ENCODE data around the gene PLCB1.

Gene PLCB1

DNA sequence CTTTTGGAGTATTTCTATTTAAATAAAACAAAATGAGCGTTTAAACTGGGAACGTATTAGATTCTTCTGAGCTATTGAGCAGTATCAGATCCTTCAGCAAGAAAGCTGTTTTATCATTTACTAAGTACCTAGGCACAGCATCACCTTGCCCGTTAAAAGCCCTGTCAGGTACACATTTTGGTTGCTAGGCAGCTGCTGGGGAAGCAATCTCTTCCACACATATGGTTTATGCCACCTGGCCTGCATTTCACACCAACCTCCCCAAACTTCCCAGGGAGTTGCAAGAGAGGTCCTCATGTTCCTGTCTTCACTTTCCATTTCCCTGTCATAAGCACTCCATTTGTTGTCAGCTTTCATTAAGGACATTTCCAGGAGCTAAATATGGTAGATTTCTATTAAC, 400.1 kb downstream of the PLCB1 start:
- no peak overlapping the region for H3K4me3 ChIP-seq (ENCODE audit: low read length)
- H3K36me3 ChIP-seq (ENCODE audit: control insufficient read depth, low read length): no peaks in the 10 kb centered on the region
- H3K79me2 ChIP-seq (ENCODE audit: control insufficient read depth, low read length): no peaks in the 10 kb centered on the region
- TF ChIP-seq, protein P1, sequence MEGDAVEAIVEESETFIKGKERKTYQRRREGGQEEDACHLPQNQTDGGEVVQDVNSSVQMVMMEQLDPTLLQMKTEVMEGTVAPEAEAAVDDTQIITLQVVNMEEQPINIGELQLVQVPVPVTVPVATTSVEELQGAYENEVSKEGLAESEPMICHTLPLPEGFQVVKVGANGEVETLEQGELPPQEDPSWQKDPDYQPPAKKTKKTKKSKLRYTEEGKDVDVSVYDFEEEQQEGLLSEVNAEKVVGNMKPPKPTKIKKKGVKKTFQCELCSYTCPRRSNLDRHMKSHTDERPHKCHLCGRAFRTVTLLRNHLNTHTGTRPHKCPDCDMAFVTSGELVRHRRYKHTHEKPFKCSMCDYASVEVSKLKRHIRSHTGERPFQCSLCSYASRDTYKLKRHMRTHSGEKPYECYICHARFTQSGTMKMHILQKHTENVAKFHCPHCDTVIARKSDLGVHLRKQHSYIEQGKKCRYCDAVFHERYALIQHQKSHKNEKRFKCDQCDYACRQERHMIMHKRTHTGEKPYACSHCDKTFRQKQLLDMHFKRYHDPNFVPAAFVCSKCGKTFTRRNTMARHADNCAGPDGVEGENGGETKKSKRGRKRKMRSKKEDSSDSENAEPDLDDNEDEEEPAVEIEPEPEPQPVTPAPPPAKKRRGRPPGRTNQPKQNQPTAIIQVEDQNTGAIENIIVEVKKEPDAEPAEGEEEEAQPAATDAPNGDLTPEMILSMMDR (IDR thresholded peaks at IDR 0.05; ENCODE audit: low read depth, low read length, poor library complexity, severe bottlenecking): no peak
- TF ChIP-seq EZH2phosphoT487 (IDR thresholded peaks at IDR 0.05; ENCODE audit: borderline replicate concordance, low read length): no peak
- H3K27ac ChIP-seq (ENCODE audit: low read depth, low read length): no peak overlapping the region
- H3K27me3 ChIP-seq (ENCODE audit: control insufficient read depth, low read length): no peaks in the 10 kb centered on the region
- peaks cover 5% of the 10 kb centered on the region; the same call in 1 of the 2 replicates for H3K4me1 ChIP-seq (ENCODE audit: control insufficient read depth, low read length)
- no peaks in the 10 kb centered on the region for H3K9me3 ChIP-seq (ENCODE audit: control insufficient read depth, insufficient read depth, low read length)
- H4K20me1 ChIP-seq (ENCODE audit: control insufficient read depth, insufficient read depth, low read depth, low read length): no peaks in the 10 kb centered on the region
- H3K9me2 ChIP-seq (replicated peaks; ENCODE audit: control insufficient read depth, low read length): no peaks in the 10 kb centered on the region
- H3K4me2 ChIP-seq (ENCODE audit: low read length): no peak overlapping the region
- H3F3A ChIP-seq (ENCODE audit: control insufficient read depth, insufficient read depth): no peaks in the 10 kb centered on the region

DNA sequence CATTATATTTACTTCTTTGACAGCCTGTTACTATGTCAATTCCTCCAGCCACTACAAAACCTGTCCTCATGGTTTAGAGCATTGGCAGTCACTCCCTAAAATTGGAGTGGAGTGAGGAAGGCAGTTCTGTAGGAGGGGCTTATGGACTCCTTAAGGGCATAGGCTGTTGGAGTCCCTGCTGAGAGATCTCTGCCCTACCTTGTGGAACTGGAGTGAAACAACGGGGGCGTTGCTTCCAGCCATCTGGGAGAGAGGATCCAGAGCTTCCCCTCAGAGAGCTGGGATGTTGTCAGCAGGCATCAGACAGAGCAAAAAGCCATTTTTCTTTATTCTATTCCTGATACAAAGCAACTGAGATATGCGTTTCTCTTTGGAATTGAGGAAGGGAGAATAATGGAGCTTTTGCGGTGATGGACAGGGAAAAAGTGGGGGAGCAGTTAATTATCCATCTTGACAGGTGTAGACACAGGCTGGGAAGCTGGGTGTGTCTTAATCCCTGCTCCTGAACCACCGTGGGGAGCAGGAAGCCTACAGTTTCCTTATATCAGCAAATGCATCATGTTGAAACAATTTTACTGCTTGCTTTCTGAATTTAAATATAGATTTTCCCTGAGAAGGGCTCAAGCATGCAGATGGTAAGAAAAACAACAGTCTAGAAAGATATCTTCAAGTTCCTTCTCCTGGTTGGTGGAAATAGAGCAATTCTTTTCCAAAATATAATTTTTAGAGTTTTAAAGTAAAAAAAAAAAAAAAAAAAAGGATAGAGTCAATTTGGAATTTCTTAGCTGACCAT, 402.5 kb downstream of the PLCB1 start:
- Histone ChIP-seq H3K27ac (ENCODE audit: low read depth, low read length) (no peak overlapping the region), H3K9me2 (replicated peaks; ENCODE audit: control insufficient read depth, low read length) (no peaks in the 10 kb centered on the region), H3K4me2 (ENCODE audit: low read length) (no peak overlapping the region), H3K27me3 (ENCODE audit: control insufficient read depth, low read length) (no peaks in the 10 kb centered on the region), H3K9me3 (ENCODE audit: control insufficient read depth, insufficient read depth, low read length) (no peaks in the 10 kb centered on the region), H3K79me2 (ENCODE audit: control insufficient read depth, low read length) (no peaks in the 10 kb centered on the region), H3F3A (ENCODE audit: control insufficient read depth, insufficient read depth) (no peaks in the 10 kb centered on the region), H3K4me3 (ENCODE audit: low read length) (no peak overlapping the region), H4K20me1 (ENCODE audit: control insufficient read depth, insufficient read depth, low read depth, low read length) (no peaks in the 10 kb centered on the region), H3K4me1 (ENCODE audit: control insufficient read depth, low read length) (no peaks in the 10 kb centered on the region), H3K36me3 (ENCODE audit: control insufficient read depth, low read length) (no peaks in the 10 kb centered on the region)
- TF ChIP-seq EZH2phosphoT487 (IDR thresholded peaks at IDR 0.05; ENCODE audit: borderline replicate concordance, low read length): no peak
- TF ChIP-seq, protein P1 (IDR thresholded peaks at IDR 0.05; ENCODE audit: low read depth, low read length, poor library complexity, severe bottlenecking): no peak

DNA sequence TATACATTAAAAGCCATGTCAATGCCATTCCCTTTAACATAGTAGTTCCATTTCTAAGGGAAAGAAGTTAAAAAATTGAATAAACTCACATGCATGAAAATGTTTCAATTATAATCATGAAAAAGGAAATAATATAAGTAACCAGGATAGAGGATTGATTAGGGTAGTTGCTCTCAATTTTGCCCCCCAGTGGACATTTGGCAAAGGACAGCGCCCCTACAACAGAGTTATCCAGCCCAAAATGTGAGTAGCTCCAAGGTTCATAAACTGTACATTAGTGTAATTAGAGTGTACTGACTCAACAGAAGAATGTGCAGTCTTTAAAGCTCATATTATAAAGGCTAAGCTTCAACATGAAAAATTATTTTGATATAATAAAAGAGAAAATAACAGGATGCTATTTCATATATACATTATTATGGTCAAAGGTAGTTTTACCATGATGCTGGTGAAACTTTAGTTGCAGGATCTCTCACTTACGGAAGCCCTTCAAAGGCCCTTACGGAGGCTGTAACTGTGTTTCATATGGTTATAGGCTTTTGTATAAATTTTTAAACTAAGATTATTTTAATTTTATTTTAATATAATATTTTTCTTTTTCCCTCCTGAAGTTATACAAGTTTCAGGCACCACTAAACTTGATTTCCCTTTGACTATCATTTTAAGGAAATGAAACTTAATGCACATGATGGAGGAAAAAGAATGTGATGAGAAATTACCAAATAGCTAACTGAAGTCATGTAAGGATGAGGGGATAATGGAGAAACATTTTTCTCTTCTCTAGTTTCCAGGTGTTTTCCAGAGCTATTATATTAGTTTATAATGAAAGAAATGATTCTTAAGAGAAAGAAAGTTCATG, 403.6 kb downstream of the PLCB1 start:
- Histone ChIP-seq H3K4me2 (ENCODE audit: low read length) (no peak overlapping the region), H3F3A (ENCODE audit: control insufficient read depth, insufficient read depth) (no peaks in the 10 kb centered on the region), H3K9me2 (replicated peaks; ENCODE audit: control insufficient read depth, low read length) (no peaks in the 10 kb centered on the region), H3K36me3 (ENCODE audit: control insufficient read depth, low read length) (no peaks in the 10 kb centered on the region), H4K20me1 (ENCODE audit: control insufficient read depth, insufficient read depth, low read depth, low read length) (no peaks in the 10 kb centered on the region), H3K27ac (ENCODE audit: low read depth, low read length) (no peak overlapping the region), H3K27me3 (ENCODE audit: control insufficient read depth, low read length) (no peaks in the 10 kb centered on the region), H3K4me3 (ENCODE audit: low read length) (no peak overlapping the region), H3K9me3 (ENCODE audit: control insufficient read depth, insufficient read depth, low read length) (no peaks in the 10 kb centered on the region), H3K79me2 (ENCODE audit: control insufficient read depth, low read length) (no peaks in the 10 kb centered on the region), H3K4me1 (ENCODE audit: control insufficient read depth, low read length) (no peaks in the 10 kb centered on the region)
- TF ChIP-seq, protein P1 (IDR thresholded peaks at IDR 0.05; ENCODE audit: low read depth, low read length, poor library complexity, severe bottlenecking): peak; percentile 59
- no peak for TF ChIP-seq EZH2phosphoT487 (IDR thresholded peaks at IDR 0.05; ENCODE audit: borderline replicate concordance, low read length)
